HG02623 (cell line): ENCODE data around the gene UBAP1.
"Not testable (repeated sequence)": the region's sequence is repeated elsewhere in the genome, so short reads cannot be mapped to it uniquely, and the experiment has no call there.

Experiments used
- ATAC-seq: cut with Tn5 transposase; IDR thresholded peaks from one replicate; pipeline ENCODE4 v1.9.1; 2021; ENCODE audit warnings: moderate library complexity; ENCODE audit not compliant: unreplicated experiment

Gene UBAP1

DNA sequence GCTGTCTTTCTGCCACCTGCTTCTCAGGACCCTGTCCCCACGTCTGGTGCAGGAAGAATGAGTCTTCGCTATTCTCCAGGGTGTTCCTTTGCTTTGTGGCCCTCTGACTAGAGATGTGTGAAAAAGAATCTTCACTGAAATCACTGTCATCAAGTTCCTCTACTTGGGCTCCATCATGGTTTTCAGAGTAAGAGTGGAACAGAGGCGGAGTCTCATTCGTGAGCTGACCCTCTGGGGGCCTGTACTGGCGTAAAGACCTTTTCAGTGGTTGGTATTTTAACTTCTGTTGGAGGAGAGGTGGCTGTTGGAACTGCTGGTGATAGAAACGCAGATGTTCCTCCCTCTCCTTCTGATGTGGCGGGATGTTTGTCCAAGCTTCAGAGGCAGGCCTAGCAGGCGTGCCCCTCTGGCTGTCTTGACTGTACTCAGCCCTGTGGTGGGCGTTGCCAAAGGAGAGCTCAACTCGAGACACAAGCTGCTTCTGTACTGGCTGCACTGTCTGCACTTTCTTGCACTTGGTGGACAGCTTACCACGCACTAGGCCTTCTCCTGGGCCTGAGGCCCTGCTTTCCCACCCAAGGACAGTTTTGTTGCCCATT is 78.2 kb downstream of the UBAP1 start:
- no peak for ATAC-seq

- ATAC-seq: no peak
These were observed 80.5 kb downstream of the UBAP1 start for GRCh38 chr9:34259315-34259714.

DNA sequence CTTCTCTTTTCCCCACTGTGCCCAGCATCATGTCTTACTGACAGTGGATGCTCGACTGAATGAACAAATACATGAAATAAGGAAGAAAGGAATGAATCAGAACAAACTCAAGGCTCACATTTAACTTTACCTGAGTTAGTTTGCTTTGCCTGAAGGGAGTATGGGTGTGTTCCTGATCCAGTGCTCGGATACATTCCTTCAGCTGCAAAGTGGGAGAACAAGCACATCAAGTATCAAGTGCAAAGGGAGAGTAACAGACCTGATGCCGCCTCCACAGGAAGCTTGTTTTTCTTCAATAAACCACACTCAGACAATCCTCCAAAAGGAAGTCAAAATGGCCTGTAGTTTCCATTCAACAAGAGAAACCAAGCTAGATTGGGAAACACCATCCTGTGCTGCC is 84.1 kb downstream of the UBAP1 start:
- ATAC-seq: no peak

- ATAC-seq: no peak
These were observed 88.8 kb downstream of the UBAP1 start for GRCh38 chr9:34267660-34268059.

GRCh38 chr9:34271265-34272006 is 92.6 kb downstream of the UBAP1 start:
- ATAC-seq: no peak

DNA sequence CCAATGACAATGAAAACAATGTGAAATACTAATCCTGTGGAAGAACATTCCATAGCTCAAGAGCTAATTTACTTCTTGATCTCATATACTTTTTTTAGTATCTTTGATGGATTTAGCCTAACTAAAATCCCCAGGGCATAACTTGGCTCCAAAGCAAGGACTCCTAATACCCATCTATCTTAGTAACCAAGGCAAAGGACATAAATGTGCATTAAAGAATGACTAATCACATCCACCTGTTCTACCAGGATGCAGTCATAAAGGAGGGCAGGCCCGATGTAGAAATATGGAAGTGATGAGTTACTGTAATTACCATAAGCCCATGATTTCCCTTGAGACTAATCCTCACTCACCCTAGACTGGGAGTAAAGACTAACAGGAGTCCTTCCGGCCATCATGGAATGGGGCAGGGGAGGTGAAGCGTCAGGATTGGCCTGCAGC is 93.3 kb downstream of the UBAP1 start:
- no peak for ATAC-seq

GRCh38 chr9:34273588-34273987 is 94.7 kb downstream of the UBAP1 start:
- ATAC-seq: not testable (repeated sequence)

DNA sequence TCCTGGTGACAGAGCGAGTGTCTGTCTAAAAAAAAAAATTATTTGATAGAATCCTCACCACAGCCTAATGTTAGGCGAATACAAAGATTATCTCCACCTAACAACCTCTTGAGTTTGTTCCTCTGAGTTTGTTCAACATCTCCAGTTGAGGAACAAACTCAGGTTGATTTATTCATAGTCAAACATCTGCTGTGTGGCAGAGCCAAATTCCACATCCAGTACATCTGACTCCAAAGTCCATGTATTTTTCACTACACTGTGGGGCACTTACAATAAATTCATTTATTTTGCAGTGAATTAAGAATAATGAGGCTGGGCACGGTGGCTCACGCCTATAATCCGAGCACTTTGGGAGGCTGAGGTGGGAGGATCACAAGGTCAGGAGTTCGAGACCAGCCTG is 97.0 kb downstream of the UBAP1 start:
- no peak for ATAC-seq

GRCh38 chr9:34276772-34277171 is 97.9 kb downstream of the UBAP1 start:
- ATAC-seq: no peak

DNA sequence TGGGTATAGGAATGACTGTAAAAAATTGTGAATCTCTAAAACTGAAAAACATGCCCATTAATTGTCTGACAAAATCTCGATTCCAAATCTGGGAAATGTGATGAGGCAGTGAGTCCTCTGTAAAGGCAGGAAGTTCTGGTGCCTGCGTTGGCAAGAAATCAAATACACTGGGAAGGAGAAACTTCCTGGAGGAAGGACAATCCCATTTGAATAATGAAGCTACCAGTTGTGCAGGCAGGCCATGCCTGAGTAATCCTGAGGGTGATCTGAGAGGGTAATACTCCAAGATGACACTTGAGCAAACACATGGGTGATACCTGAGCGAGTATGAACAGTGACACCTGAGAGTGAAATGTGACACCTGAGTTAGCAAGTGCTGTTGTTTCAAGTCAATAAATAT is 100.6 kb downstream of the UBAP1 start:
- no peak for ATAC-seq

DNA sequence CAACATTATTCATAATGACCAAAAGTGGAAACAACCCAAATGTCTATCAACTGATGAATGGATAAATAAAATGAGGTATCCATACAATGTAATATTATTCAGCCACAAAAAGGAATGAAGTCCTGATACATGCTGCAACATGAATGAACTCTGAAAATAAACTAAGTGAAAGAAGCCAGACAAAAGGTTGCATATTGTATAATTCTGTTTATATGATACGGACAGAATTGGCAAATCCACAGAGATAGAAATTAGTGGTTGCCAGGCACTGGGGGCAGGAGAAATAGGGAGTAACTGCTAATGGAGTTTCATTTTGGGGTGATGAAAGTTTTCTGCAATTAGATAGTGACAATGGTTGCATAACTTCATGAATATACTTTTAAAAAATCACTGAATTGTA is 103.3 kb downstream of the UBAP1 start:
- no peak for ATAC-seq

DNA sequence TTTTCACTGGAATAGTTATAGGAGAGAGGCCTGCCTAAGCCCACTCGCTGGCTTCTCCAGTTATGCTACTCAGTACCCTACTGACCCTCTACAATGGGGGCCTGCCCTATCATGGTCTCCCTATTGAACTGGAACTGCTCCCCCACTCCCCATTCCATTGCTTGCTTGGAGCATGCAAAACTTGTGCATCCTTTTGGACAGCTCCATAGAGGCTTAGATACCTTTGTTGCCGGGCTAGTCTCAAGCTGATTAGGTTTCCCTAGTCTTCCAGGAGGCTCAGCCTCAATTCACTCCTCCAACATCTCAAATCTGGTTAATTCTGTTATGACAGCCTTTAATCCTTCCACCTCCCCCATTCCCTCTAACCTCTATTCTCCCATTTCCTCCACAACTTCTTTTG is 110.3 kb downstream of the UBAP1 start:
- ATAC-seq: no peak

DNA sequence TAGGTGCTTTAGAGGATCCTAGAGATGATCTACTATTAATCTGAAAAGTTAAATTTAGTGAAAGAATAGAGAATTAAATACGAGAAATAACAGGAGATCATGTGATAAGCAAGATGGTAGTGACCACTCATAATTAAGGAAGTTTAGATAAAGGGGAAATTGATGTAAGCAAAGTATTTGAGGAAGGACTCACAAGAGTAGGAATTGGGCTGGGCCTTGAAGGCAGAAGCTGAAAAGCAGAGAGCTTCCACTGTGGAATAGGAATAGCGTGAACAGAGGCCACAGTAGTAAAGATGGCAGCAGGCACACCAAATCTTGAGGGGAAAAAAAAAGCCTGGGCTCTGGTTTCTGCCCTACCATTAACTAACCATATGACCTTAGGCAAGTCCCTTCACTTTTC is 112.2 kb downstream of the UBAP1 start:
- ATAC-seq: no peak

DNA sequence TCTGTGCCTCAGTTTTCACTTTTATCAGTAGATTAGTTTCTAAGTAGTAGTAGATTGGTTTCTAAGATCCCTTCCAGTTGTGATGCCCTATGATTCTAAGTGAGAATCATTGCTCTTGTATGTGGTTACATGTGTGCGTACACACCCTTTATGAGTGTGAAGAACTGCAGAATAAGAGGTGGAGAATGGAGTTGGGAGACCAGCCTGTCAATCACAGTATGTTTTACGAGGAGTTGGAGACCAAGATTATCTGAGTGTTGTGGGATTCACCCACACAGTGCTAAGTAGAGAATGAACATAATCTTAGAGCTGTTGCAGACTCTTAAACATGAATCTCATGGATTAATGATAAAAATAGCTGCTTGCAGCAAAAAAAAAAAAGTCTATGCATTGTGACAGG is 112.6 kb downstream of the UBAP1 start:
- no peak for ATAC-seq

- no peak for ATAC-seq
These were observed 113.7 kb downstream of the UBAP1 start for GRCh38 chr9:34292552-34292951.

DNA sequence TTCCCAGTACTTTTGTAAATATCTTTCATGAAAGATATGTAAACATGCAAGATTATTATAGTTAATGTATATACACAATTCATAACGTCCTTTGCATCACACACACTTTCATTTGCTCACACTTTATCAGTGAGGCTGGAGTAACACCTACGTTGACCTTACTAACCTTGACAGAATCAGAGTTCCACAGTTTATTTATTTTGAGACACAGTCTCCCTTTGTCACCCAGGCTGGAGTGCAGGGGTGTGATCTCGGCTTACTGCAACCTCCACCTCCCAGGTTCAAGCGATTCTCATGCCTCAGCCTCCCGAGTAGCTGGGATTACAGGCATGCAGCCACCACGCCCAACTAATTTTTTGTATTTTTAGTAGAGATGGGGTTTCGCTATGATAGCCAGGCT is 122.2 kb downstream of the UBAP1 start:
- ATAC-seq: not testable (repeated sequence)
